NOMO-1 (cell line): ENCODE data around the gene CELF2.
A peak's percentile ranks its signal among the peaks of the same experiment; 100 is the strongest.

ENCODE experiments used
- DNase-seq, 2 experiments: peaks; one replicate each; lab custom pipeline; 2025; ENCODE audit not compliant: unreplicated experiment in 2 of 2; lab: John Stamatoyannopoulos, UW

The CELF2 gene

DNA sequence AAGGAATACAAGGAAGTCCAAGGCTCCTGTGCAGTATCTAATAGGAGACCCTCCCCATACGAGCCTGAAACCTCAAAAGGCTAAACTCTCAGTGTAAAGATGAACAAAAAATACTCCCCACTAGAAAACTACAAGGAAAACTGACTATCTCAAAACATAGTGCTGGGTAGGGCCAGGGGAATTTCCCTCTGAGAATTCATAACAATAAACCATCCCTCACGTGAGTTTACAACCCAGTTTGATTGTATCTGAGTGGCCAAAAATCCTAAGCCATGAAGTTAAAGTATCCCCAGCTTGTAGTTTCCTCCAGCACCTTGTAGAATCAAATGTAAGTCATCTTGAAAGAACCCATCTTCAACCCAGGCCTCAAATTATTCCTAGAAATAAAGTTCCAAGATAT lies 293.4 kb downstream of the CELF2 start:
- no peak for DNase-seq

- no peak for DNase-seq
Observed at GRCh38 chr10:11313463-11313862, 295.8 kb downstream of the CELF2 start.

- DNase-seq, result no peak
Observed at GRCh38 chr10:11317936-11318670, 300.4 kb downstream of the CELF2 start.

- DNase-seq, result no peak
Observed at GRCh38 chr10:11318826-11319598, 301.3 kb downstream of the CELF2 start.

- DNase-seq, result no peak
Observed at GRCh38 chr10:11319990-11320602, 302.4 kb downstream of the CELF2 start.

- DNase-seq, result no peak
Observed at GRCh38 chr10:11320809-11321520, 303.3 kb downstream of the CELF2 start.

- DNase-seq, result no peak
Observed at GRCh38 chr10:11322698-11323097, 305.0 kb downstream of the CELF2 start.

- no peak for DNase-seq
Observed at GRCh38 chr10:11324761-11325321, 307.2 kb downstream of the CELF2 start.

DNA sequence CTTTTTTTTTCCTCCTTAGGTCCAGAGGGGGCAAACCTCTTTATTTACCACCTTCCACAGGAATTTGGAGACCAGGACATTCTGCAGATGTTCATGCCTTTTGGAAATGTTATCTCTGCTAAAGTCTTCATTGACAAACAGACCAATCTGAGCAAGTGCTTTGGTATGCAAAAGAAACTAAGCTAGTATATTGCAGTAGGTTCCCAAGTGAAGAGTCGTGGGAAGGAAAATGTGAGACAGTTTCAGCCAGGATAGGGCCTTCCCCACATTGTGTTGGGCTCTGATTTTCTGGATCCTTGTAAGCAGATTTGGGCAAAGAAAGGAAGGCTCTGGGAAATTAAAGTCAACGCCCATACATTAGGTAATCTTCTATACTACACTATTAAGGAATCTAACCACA lies 308.1 kb downstream of the CELF2 start:
- no peak for DNase-seq

DNA sequence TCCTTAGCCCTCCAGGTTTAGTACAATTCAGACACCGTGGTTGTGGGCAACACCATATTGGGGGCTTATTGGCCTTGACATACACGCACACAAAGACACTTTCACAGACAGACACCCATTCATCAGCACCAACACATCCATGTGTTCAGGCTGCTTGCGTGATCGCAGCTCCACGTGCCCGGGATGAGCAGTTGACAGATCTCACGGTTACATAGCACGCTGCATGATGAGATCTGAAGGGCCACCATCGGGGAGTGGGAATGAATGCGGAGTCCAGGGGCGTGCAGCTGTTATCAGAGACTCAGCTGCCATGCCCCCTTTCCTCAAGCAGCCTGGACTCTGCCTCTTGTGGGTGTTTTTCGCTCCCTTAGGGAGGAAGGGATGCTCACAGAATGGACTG lies 308.6 kb downstream of the CELF2 start:
- DNase-seq, result no peak

- no peak for DNase-seq
Observed at GRCh38 chr10:11326913-11327616, 309.4 kb downstream of the CELF2 start.

DNA sequence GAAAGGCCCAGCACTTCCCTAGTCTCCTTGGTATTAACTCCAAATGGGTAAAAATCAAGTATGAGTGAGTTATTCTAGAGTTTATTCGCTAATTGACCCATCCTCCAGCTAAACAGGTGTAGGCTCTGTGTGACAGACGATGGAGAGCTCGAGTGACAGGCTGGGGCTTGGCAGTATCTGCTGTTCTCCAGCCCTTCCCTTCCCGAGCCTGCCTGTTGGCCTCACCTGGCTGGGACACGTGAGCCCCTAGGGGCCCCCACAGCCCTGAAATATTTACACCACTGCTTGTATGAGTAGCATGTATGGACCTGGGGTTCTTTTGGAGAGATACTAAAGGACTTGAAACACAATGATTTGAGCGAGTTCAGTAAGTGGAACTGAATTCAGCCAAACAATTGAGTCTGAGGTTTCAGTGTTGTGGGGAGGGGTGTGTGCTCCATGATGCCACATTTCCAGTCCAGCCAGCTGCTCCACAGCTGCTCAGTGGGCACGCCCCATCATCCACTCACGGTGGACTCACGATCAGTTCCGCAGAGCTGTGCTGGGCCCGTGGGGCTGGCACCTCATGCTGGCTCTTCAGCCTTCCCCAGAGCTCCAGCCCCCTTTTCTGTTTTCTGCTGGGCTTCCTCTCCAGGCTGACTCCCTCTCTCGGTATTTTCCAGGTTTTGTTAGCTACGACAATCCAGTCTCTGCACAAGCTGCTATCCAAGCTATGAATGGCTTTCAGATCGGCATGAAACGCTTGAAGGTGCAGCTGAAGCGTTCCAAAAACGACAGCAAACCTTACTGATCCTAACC lies 310.8 kb downstream of the CELF2 start:
- peak; percentile 56 to 70 for DNase-seq

GRCh38 chr10:11329062-11329673 lies 311.5 kb downstream of the CELF2 start:
- DNase-seq, result peak; percentile 70 to 78

DNA sequence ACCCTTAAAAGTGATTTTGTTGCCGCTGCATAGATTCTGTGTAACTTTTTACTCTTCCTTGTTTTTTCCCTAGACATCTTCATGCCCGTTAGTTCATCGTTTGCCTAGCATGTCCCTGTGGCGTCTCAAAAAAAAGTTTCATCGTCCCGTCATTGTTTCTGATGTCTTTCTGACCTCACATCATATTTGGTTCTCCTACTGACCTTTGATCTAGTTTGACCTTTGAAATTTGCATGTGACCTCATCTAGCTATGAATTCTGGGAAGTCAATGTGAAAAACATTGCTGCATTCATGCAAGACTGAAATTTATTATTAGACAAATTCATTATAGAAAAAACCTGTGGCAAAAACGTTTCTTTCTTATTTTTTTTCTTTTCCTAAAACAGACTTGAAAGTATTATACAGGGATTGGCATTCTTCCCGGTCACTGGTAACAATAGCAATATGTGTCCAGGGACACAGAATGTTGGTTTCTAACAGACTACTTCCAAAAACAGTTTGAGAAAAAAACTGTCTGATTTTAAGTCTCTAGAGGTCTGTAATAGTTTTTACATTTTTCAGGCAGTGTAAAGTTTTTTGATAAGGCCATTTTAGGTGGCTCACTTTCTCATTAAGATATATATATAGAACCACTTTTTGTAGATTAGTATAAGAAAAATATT lies 312.8 kb downstream of the CELF2 start:
- no peak for DNase-seq

DNA sequence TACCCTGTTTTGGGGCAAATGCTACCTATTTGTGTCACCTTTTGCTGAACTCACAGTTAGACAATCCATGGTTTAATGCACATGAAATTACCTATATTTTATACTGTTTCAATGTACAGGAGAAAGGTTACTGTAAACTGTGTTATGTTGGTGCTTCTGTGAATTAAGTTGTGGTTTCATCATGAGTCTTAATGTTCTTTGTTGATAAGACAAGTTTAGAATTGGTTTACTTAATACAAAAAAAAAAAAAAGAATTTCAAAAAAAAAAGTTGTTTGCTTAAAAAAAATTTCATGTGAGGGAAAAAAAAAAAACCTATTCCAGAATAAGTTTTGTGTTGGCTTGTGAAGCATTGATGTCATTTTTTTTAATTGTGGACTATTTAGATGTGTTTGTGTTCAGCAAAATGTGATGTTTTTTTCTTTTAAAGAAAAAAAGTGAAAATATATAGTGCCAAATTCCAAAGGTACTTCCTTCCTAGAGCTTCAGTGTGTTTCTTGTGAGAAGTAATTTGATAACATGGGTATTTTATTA lies 313.4 kb downstream of the CELF2 start:
- DNase-seq, result no peak

DNA sequence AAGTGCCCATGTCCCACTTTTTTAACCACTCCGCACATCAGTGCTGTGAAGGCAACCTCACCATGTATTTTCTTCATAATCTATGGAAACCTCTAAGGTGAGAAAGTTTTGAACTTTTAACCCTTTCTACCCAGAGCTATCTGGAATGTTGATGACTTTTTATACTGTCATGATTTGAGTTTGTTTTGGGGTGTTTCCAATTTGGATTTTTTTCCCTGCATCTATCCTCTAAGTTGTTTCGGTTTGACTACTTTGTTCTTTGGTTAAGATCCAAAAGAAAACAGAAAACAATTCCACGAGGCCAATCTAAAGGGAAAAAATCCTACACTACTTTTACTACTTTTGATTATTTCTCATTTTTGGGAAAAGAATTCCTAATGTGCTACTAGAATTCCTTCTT lies 314.1 kb downstream of the CELF2 start:
- DNase-seq, result no peak

DNA sequence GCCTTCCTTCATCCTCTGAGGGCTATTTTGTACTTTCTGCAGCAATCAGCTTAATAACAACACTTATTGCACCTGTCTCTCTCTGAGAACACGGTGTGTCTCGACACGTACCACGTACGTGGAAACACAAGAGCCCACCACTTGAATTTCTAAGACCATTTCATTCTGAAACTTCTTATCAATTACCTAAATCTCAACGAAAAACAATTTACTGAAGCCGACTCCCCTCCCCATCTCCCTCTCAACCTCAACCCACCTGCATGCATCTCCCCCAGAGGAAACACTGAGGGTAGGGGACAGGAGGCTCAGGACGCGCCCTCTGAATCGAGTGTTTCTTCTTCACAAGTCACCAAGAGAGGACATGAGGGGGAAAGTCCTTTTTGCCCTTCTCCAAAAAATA lies 315.2 kb downstream of the CELF2 start:
- DNase-seq, result no peak

DNA sequence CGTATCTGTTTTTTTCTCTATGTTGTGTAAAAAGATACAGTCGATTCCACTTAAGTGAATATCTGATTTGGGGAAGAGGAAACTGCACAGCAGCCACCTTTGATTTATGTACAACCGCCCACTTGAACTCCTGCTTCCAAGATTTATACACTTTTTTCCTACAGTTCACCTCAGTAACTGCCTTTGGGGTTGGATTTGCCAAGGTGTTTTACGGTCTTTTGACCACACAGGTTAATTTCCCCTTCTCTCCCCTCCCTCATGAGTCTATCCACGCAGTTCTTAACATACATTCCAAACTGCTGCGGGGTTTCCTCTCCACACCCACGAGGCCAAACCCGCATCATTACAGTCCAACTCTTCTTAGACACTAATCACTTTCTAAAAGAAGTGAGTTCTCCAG lies 316.8 kb downstream of the CELF2 start:
- DNase-seq, result no peak
